ENCODE data around the gene DMBT1.

Gene DMBT1

DNA sequence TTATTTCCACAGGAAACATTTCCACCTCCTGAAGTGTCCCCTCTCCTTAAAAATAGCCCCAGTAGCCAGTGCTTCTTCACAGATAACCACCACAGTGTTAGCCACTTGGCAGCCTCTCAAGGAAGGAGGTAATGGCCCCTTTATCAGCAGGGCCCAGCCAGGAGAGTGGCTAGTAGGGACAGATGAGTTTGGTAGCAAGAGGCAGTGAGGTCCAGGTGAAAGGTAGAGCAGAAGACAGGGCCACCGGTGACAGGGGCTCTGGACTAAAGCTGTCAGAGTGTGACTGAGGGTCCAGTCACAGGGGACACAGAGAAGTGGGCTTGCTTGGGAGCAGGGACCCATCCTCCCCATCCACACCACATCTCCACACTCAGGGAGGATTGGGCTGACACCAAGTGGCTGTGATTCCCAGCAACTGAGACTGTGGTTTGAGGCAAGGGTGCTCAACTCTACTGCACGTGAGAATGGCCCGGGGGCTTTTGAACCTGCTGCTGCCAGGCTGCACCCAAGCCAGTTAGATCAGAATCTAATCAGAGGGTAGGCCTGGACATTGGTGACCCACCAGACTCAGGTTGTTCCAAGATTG lies 86.9 kb downstream of the DMBT1 start:
- DNase-seq (ENCODE audit: low read depth) = no peak

DNA sequence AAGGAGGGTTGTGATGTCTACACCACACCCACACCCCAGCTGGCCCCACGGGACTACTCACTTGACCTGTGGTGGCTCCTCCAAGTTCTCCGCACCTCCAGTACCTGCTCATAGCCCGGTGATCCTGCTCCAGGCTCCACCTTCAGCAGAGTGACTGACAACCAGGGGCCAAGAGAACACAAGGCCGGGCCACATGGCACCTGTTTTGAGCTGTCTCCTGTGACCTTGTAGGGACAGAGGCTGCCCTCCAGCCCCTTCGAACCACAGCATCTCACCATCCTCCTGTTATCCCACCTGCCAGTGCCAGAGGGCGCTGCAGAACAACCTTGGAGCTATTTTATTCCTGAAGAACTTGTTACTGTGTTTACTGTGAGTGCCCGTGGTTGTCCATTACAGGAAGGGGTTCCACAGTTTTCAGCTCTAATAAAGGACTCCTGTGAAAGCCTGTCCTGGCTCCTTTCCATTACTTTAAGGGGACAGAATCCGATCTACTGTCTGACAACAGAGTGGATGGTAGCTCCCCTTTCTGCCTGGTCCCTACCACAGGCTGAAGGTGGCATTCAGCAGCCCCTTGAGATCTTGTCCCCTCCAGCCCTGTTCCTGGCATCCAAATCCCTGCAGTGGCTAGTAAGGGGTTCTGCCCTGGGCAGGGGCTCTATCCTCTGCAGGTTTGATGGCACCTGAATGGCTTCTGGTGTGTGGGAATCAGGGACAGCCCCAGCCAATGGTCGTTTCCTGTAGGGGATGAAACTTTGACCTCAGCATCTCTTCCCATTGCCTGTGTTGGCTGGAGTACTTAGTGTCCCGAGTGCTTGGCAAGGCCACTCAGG lies 88.3 kb downstream of the DMBT1 start:
- no peak for DNase-seq (ENCODE audit: low read depth)

DNA sequence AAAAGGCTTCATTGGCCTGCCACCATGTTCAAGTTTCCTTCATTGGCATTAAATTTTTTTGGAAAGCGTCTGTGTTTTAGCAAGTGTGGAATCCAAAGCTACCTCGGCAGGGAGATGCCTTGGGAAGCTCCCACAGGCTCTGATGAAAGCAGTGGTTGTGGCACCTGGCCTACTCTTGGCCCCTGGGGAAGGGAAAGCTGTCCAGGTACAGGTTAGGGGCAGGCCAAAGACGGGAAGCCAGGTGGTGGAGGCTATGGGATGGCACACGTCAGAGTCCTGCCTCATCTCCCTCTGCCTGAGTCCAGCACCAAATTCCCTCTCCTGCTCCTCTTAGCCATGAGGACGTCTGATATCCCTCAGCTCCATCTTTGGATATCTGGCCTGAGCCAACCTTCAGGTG lies 89.3 kb downstream of the DMBT1 start:
- DNase-seq (ENCODE audit: low read depth) = no peak

DNA sequence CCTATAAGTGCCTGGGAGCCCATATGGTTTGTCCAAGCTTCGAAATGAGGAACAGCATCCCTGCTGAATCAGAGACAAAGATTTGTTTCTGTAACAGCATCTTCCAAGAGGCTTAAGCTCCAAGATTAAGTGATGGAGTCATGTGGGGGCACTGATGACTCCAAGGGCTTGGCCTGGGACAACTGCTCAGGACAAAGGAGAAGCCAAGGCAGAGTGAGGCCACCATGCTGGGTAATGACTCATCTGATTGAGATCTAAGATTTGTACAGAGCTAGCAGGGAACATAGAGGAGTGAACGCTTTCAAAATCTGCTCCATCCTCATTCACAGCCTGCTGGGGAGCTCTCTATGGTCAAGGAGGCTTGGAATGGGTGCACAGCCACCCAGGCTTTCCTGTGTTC lies 89.8 kb downstream of the DMBT1 start:
- no peak for DNase-seq (ENCODE audit: low read depth)

- DNase-seq (ENCODE audit: low read depth) = no peak
Measured at GRCh38 chr10:122655524-122656307, 95.2 kb downstream of the DMBT1 start.

DNA sequence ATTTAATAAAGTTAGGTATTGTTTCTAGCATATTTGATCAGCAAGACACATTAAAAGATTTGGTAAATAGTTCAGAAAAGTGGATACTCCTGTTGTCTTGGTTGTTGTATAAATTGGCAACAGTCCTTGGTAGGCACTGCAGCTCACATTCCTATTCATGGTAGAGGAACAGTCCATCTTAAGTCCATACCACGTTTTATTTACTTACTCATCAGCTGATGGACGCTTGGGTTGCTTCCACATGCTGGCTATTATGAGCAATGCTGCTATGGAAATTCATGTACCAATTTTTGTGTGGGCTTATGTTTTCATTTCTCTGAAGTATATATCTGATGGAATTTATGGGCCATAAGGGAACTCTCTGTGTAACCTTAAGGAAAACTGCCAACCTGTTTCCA lies 95.8 kb downstream of the DMBT1 start:
- no peak for DNase-seq (ENCODE audit: low read depth)

DNA sequence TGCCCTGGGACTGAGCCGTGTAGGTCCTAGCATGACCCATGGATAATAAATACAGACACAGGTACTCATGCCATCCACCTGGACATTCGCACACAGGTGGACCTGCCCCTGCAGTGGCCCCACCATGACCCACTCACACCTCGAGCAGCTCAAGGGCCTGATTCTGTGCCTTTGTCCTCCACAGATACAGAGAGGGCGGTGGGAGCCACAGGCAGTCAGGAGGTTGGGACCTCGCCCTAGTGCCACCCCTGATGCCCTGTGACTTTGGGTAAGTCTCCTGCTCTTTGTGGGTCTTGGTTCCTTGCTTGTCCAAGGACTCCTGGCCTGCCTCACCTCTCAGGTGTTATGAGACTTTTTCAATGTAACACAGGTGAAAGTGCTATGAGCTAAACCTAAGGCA lies 96.2 kb downstream of the DMBT1 start:
- DNase-seq (ENCODE audit: low read depth) = no peak

GRCh38 chr10:122657255-122657654 lies 96.7 kb downstream of the DMBT1 start:
- DNase-seq (ENCODE audit: low read depth) = no peak

- no peak for DNase-seq (ENCODE audit: low read depth)
Measured at GRCh38 chr10:122657729-122658128, 97.2 kb downstream of the DMBT1 start.

GRCh38 chr10:122658356-122659049 lies 97.9 kb downstream of the DMBT1 start:
- no peak for DNase-seq (ENCODE audit: low read depth)

- DNase-seq (ENCODE audit: low read depth) = no peak
Measured at GRCh38 chr10:122659126-122659525, 98.6 kb downstream of the DMBT1 start.

DNA sequence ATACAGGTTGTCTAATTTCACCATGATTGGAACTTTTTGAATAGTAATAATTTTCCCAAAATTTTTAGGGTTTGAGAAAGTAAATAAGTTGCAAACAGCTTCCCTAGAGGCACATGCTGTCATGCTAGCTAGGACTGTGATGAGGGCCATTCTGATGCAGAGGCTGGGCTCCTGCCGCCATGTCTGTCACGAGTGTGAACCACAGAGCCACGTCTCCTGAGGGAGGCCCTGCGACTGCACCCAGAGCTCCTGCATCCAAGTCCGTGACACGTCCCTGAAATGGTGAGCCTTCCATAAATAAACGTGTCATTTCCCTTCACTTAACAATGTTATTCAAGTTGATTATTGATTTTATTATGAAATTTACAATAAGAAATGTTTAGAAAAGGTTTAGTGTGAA lies 99.1 kb downstream of the DMBT1 start:
- no peak for DNase-seq (ENCODE audit: low read depth)

DNA sequence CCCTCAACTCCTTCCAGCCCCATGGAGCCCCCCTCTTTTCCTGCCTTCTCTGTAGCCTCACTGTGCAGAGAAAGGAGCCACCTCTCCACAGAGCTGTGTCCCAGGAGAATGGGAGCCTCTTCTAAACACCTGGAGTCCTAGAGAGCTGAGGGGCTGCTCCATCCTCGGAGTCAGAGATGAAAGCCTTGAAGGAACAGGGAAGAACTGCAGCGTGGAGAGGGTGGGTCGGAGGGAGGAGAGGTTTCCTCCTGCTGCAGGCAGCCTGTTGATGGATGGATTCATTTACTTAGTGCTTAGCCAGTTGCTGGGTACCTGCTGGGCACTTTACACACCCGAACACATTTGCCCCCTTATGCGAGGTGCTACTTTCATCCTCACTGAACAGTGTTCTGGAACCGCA lies 100.1 kb downstream of the DMBT1 start:
- DNase-seq (ENCODE audit: low read depth) = no peak

DNA sequence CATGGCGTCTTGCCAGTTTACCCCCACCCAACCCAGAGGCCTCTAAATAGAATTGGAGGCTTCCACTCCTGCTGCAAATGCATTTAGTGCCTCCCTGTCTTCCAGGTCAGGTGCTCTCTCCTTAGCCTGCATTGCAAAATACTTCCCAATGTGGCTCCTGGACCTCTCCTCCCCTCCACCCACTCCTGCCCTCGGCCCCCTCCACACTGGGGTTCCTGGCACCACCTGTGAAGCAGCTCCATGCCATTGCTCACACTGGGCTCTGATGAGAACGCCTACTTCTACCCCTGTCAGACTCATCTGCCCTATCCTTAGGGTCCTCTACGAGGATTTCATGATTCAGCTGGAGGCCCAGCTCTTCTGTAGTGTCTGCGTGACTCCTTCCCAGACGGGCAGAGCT lies 101.7 kb downstream of the DMBT1 start:
- DNase-seq (ENCODE audit: low read depth) = no peak

DNA sequence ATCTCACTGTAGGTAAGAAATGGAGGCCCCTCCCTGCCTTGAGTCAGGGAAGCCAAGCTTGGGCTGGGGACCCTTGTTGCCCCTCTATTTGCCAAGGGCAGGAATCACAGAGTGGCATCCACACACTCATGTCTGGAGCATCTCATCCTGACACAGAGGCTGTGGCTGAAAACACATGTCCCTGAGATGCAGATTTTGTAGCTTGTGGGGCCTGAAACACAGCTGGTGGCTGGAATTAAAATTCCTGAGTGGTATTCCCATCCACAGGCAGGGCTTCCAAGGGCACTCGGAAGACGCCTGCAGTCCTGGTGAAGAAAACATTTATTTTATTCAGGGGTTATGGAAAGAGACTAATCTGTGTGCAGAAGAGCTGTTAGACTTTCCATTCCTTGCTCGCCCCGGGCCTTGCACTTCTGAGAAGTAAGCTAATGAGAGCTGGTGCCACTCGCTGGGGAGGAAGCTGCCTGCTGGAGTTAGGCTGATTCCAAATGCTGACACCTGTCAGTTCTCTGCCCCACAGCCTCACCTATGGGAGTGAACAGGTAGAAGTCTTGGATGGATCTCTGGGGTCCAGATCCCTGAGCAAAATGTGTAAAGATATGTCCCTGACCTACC lies 103.1 kb downstream of the DMBT1 start:
- DNase-seq (ENCODE audit: low read depth) = no peak

GRCh38 chr10:122664501-122664900 lies 103.9 kb downstream of the DMBT1 start:
- no peak for DNase-seq (ENCODE audit: low read depth)

DNA sequence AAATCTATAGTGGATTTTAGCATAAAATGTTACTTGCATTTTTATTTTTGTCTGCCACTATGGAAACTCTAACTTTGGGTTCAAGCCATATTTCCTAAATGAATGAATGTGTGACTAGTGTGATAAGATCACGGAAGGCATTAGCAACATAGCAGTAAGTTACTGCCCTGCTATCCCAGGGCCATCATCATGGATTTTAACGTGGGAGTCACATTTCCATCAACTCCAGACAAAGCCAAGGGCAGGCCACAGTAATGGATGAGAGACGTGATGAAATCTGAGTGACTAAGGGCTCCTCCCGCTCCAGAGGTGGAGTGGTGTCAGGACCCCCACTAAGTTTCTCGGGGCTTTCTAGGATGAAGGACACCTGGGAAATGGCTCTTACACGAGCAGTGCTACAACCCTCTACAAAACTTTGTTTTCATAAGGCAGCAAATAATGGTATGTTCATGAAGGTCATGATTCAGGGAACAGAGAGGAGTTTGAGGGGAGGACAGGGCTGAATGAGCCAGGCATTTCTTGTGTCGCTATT lies 104.8 kb downstream of the DMBT1 start:
- no peak for DNase-seq (ENCODE audit: low read depth)

GRCh38 chr10:122665946-122666345 lies 105.4 kb downstream of the DMBT1 start:
- DNase-seq (ENCODE audit: low read depth) = no peak

GRCh38 chr10:122669045-122669444 lies 108.5 kb downstream of the DMBT1 start:
- DNase-seq (ENCODE audit: low read depth) = no peak

DNA sequence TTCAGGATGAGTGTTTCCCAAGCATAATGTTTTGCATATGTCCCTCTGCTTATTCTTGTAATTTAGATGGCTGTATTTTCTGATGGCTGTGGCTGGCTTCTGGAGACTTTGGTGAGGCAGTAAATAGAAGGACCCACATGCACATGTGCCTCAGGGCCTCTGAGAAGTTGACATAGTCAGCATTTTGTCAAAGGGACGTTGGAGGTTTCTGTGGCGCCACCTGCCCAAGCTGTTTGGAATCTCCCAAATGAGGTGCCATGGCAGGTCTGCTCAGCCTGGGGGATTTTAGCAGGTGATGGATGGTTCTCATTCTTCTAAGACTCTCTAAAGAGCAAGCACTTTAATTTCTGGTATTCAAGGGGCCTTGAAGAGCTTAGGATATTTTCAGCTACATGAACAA lies 109.3 kb downstream of the DMBT1 start:
- no peak for DNase-seq (ENCODE audit: low read depth)

DNA sequence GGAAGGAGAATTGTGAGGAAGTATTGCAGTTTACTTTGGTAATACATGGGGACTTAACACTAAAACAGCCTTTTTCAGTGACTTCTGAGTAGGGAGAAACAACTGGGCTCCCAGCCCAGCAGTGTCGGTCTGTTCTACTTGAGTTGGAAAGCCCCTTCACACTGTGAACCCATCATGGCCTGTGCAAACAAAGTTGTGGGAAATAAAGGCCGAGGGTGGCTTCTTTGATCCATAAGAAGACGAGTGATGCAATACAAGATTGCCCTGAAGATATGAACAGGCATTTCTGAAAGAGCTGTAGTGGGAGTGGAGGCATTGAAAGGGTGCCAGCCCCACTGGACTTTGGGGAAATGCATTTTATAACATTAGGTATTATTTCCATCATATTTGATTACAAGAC lies 110.8 kb downstream of the DMBT1 start:
- DNase-seq (ENCODE audit: low read depth) = no peak

DNA sequence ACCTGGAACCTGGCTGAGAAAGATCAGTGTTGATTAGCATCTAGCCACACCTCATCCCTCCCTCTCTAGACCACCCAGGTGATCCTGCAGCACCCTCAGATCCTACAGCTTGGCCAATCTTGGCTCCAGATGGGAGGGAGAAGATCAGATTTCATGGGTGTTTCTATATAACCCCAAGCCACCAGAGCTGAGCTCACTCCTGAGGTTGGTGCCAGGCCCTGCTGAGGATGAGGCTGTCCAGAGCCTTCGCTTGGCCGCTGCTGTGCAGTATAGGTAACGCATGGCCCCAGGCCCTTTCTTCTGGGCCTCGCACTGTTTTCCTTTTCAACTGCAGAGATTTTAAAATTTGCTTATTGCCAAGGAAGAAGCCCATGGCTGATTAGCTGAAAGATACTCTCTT lies 112.1 kb downstream of the DMBT1 start:
- DNase-seq (ENCODE audit: low read depth) = no peak
